Activated B cell treated with CpG ODN at 0.5 μM for 24 hours (primary cell): Measurements from ENCODE around the gene FURIN. TPM values are rescaled to one million over a fixed set of nuclear protein-coding genes. Genes with fewer than 3 reads are reported as not detected.

Experiments used
- ATAC-seq: fragments of 200-7000 bp; cut with Tn5 transposase; one replicate; pipeline ENCODE4 v1.10.0; 2021; ENCODE audit warnings: low read depth, mild to moderate bottlenecking, moderate library complexity
- CTCF ChIA-PET: fragments of 350-600 bp; sonication (Branson Sonifier 250); formaldehyde crosslinking; loops from one replicate; lab custom pipeline; 2021; ENCODE audit warnings: antibody characterized with exemption; lab: Charles Lee
- POLR2A ChIA-PET: fragments of 350-600 bp; sonication (Branson Sonifier 250); formaldehyde crosslinking; loops from one replicate; lab custom pipeline; 2021; ENCODE audit warnings: antibody characterized with exemption; lab: Charles Lee
- DNase-seq: peaks from one replicate; pipeline ENCODE4 v3.0.0; 2022
- H3K27ac Mint-ChIP-seq: one replicate; pipeline ENCODE4 v1.8.0; 2020; ENCODE audit warnings: mixed read lengths
- H3K27me3 Mint-ChIP-seq: one replicate; pipeline ENCODE4 v1.8.0; 2021; ENCODE audit warnings: mixed read lengths
- H3K36me3 Mint-ChIP-seq: one replicate; pipeline ENCODE4 v1.8.0; 2021; ENCODE audit warnings: low read depth, mixed read lengths
- H3K4me1 Mint-ChIP-seq: one replicate; pipeline ENCODE4 v1.8.0; 2021; ENCODE audit warnings: mixed read lengths
- H3K4me3 Mint-ChIP-seq: one replicate; pipeline ENCODE4 v1.8.0; 2020; ENCODE audit warnings: mild to moderate bottlenecking, mixed read lengths
- H3K9me3 Mint-ChIP-seq: one replicate; pipeline ENCODE4 v1.8.0; 2020; ENCODE audit warnings: mixed read lengths
- CTCF ChIP-seq: fragments of 200-600 bp; IDR thresholded peaks from one replicate; pipeline ENCODE4 v1.8.0; 2022; ENCODE audit warnings: antibody characterized with exemption, mild to moderate bottlenecking
- intact Hi-C: fragments of 100-400 bp; cut with micrococcal nuclease; formaldehyde crosslinking; loops from one replicate; pipeline ENCODE4 v1.15.1; 2024
- total RNA-seq: library from RNA; stranded (reverse); gene quantifications from 2 replicates; pipeline ENCODE4 v1.2.3, GENCODE V29; 2022

FURIN gene
- total RNA-seq, 1 donor from 2014 or later = 46.5 TPM

- H3K9me3 Mint-ChIP-seq = no peaks in the 10 kb centered on the region
- DNase-seq (peak; percentile 64), ATAC-seq (peak; percentile 64)
- POLR2A ChIA-PET = interaction anchor here (0.5 to 12.7 kb wide), 21 partner anchors 11 to 669 kb away, joined by 3 to 213 read pairs (median 4); partner anchors contain the start of genes BLM, CIB1, FES and FURIN
- peak within 1 kb of the TSS; percentile 86 for H3K27ac Mint-ChIP-seq
- CTCF ChIA-PET = interaction anchor here (0.6 to 12.5 kb wide), 9 partner anchors 17 to 277 kb away, joined by 3 to 193 read pairs (median 4); partner anchors contain the start of genes HDDC3 and UNC45A
- H3K4me1 Mint-ChIP-seq = peaks cover 26% of the 10 kb centered on the region
- intact Hi-C loops = loop anchor here (1.0 to 5.0 kb wide), 3 partner anchors 12 to 346 kb away; no protein-coding TSS in a partner anchor
- no peak for TF ChIP-seq CTCF
- peaks cover 34% of the 10 kb centered on the region for H3K36me3 Mint-ChIP-seq
- peak within 1 kb of the TSS; percentile 87 for H3K4me3 Mint-ChIP-seq
- H3K27me3 Mint-ChIP-seq = no peaks in the 10 kb centered on the region
These were observed 34.7 kb downstream of the FURIN start, which contains the start of gene MAN2A2 for GRCh38 chr15:90902840-90903732. Gene MAN2A2, plus strand, starts transcription at chr15:90903302. Its CDS starts 906 bp downstream, at chr15:90904208.

GRCh38 chr15:90903733-90904536, 35.5 kb downstream of the FURIN start:
- no peak for TF ChIP-seq CTCF
- DNase-seq = no peak
- H3K4me3 Mint-ChIP-seq = peak overlapping the region; percentile 82
- peak overlapping the region; percentile 68 for H3K27ac Mint-ChIP-seq
- ATAC-seq = no peak
- peaks cover 21% of the 10 kb centered on the region for H3K4me1 Mint-ChIP-seq
- no peaks in the 10 kb centered on the region for H3K27me3 Mint-ChIP-seq
- CTCF ChIA-PET = interaction anchor here (1.4 to 12.5 kb wide), 4 partner anchors 18 to 256 kb away, joined by 4 to 193 read pairs (median 7); partner anchors contain the start of genes HDDC3 and UNC45A
- H3K9me3 Mint-ChIP-seq = no peaks in the 10 kb centered on the region
- POLR2A ChIA-PET = interaction anchor here (0.7 to 12.7 kb wide), 15 partner anchors 12 to 670 kb away, joined by 3 to 213 read pairs (median 4); partner anchors contain the start of genes BLM, CIB1, FES and FURIN
- intact Hi-C loops = loop anchor here (1.0 to 5.0 kb wide), 2 partner anchors 11 to 347 kb away; no protein-coding TSS in a partner anchor
- H3K36me3 Mint-ChIP-seq = peaks cover 38% of the 10 kb centered on the region

- peaks cover 21% of the 10 kb centered on the region for H3K4me1 Mint-ChIP-seq
- no peak for ATAC-seq
- intact Hi-C loops = loop anchor here (5.0 kb wide), 1 partner anchor 347 kb away; no protein-coding TSS in a partner anchor
- H3K4me3 Mint-ChIP-seq = no peak overlapping the region
- no peak overlapping the region for H3K27ac Mint-ChIP-seq
- ChIA-PET POLR2A (interaction anchor here (2.3 to 12.7 kb wide), 2 partner anchors 28 to 671 kb away, joined by 6 to 213 read pairs; partner anchors contain the start of genes CIB1, GDPGP1, HDDC3 and UNC45A), CTCF (interaction anchor here (1.5 to 12.5 kb wide), 2 partner anchors 28 to 257 kb away, joined by 4 to 193 read pairs; partner anchors contain the start of genes HDDC3 and UNC45A)
- no peaks in the 10 kb centered on the region for H3K27me3 Mint-ChIP-seq
- no peak for DNase-seq
- H3K36me3 Mint-ChIP-seq = peaks cover 47% of the 10 kb centered on the region
- TF ChIP-seq CTCF = no peak
- no peaks in the 10 kb centered on the region for H3K9me3 Mint-ChIP-seq
These were observed 36.4 kb downstream of the FURIN start for GRCh38 chr15:90904746-90905145.

- intact Hi-C loops = no loop called here
- DNase-seq = no peak
- Mint-ChIP-seq H3K4me3 (no peak overlapping the region), H3K27me3 (no peaks in the 10 kb centered on the region), H3K36me3 (peaks cover 53% of the 10 kb centered on the region), H3K4me1 (peaks cover 21% of the 10 kb centered on the region), H3K9me3 (no peaks in the 10 kb centered on the region), H3K27ac (no peak overlapping the region)
- no peak for TF ChIP-seq CTCF
- CTCF ChIA-PET = interaction anchor here (12.5 kb wide), 1 partner anchor 28 kb away, joined by 193 read pairs; the partner anchor contains the start of genes HDDC3 and UNC45A
- POLR2A ChIA-PET = interaction anchor here (0.6 to 12.7 kb wide), 2 partner anchors 27 to 746 kb away, joined by 5 to 213 read pairs; partner anchors contain the start of genes HDDC3 and UNC45A
- no peak for ATAC-seq
These were observed 37.2 kb downstream of the FURIN start for GRCh38 chr15:90905306-90906180.
